Measurements from ENCODE around the gene ABHD15.
A peak's percentile ranks its signal among the peaks of the same experiment; 100 is the strongest.
"Not testable (repeated sequence)": the region's sequence is repeated elsewhere in the genome, so short reads cannot be mapped to it uniquely, and the experiment has no call there.

The ABHD15 gene

GRCh38 chr17:29567554-29568330 is 905 bp upstream of the ABHD15 start:
- DNase-seq, result peak; percentile 82

- no peak for DNase-seq
Observed at GRCh38 chr17:29567304-29567553, 392 bp upstream of the ABHD15 start.

- peak; percentile 73 for DNase-seq
Observed at GRCh38 chr17:29565643-29566472, 979 bp downstream of the ABHD15 start.

GRCh38 chr17:29563816-29564215 is 3.0 kb downstream of the ABHD15 start:
- DNase-seq, result no peak

GRCh38 chr17:29562615-29563014 is 4.2 kb downstream of the ABHD15 start:
- no peak for DNase-seq

GRCh38 chr17:29561554-29562517 is 5.0 kb downstream of the ABHD15 start:
- DNase-seq, result peak; percentile 20

- no peak for DNase-seq
Observed at GRCh38 chr17:29560316-29560715, 6.5 kb downstream of the ABHD15 start.

- no peak for DNase-seq
Observed at GRCh38 chr17:29559640-29560039, 7.2 kb downstream of the ABHD15 start.

- not testable (repeated sequence) for DNase-seq
Observed at GRCh38 chr17:29558139-29558538, 8.7 kb downstream of the ABHD15 start.

GRCh38 chr17:29557739-29558116 is 9.1 kb downstream of the ABHD15 start:
- no peak for DNase-seq

GRCh38 chr17:29557085-29557738 is 9.6 kb downstream of the ABHD15 start:
- no peak for DNase-seq

GRCh38 chr17:29555840-29556239 is 11.0 kb downstream of the ABHD15 start:
- no peak for DNase-seq

GRCh38 chr17:29549177-29549923 is 17.5 kb downstream of the ABHD15 start:
- DNase-seq, result no peak

- no peak for DNase-seq
Observed at GRCh38 chr17:29546830-29547229, 20.0 kb downstream of the ABHD15 start.

GRCh38 chr17:29546085-29546484 is 20.8 kb downstream of the ABHD15 start:
- no peak for DNase-seq

- DNase-seq, result no peak
Observed at GRCh38 chr17:29544066-29544465, 22.8 kb downstream of the ABHD15 start.

GRCh38 chr17:29533976-29534375 is 32.9 kb downstream of the ABHD15 start:
- no peak for DNase-seq

GRCh38 chr17:29526322-29526721 is 40.5 kb downstream of the ABHD15 start:
- DNase-seq, result no peak

GRCh38 chr17:29524692-29525091 is 42.1 kb downstream of the ABHD15 start:
- no peak for DNase-seq

- no peak for DNase-seq
Observed at GRCh38 chr17:29518359-29518758, 48.5 kb downstream of the ABHD15 start.

- no peak for DNase-seq
Observed at GRCh38 chr17:29514792-29515191, 52.0 kb downstream of the ABHD15 start.

- DNase-seq, result no peak
Observed at GRCh38 chr17:29510953-29511352, 55.9 kb downstream of the ABHD15 start.

Data from CD4-positive, alpha-beta T cell treated with Interleukin-6 for 4 hours (primary cell).